Mesenchymal stem cell (in vitro differentiated cells and primary cell): ENCODE measurements around the gene PDE6H.

Experiments
- DNase-seq: peaks from one replicate; pipeline ENCODE4 v3.0.0-alpha.2; 2013
- H2AFZ ChIP-seq: one replicate; pipeline ENCODE4 v1.6.1; 2013; ENCODE audit warnings: low read depth, mild to moderate bottlenecking, control low read depth, inconsistent platforms, low read length, moderate library complexity
- H2AK5ac ChIP-seq: 2 replicates; pipeline ENCODE4 v1.6.1; 2013; ENCODE audit warnings: low read length, moderate library complexity, mild to moderate bottlenecking, inconsistent platforms; ENCODE audit not compliant: severe bottlenecking
- H2BK120ac ChIP-seq: one replicate; pipeline ENCODE4 v1.6.1; 2013; ENCODE audit warnings: low read depth, mild to moderate bottlenecking, inconsistent platforms, low read length, moderate library complexity
- H2BK12ac ChIP-seq, 2 experiments: one replicate each; pipeline ENCODE4 v1.6.1; 2013; ENCODE audit warnings: inconsistent platforms in 2 of 2, low read length in 2 of 2, mild to moderate bottlenecking in 2 of 2, moderate library complexity in 2 of 2, control low read depth in 1 of 2
- H2BK15ac ChIP-seq: one replicate; pipeline ENCODE4 v1.6.1; 2013; ENCODE audit warnings: mild to moderate bottlenecking, low read depth, inconsistent platforms; ENCODE audit not compliant: poor library complexity, severe bottlenecking
- H2BK5ac ChIP-seq: 2 replicates; pipeline ENCODE4 v1.6.1; 2013; ENCODE audit warnings: low read depth, mild to moderate bottlenecking, low read length, control low read depth, inconsistent platforms; ENCODE audit not compliant: poor library complexity, severe bottlenecking
- H3K14ac ChIP-seq, 2 experiments: one replicate each; pipeline ENCODE4 v1.6.1; 2013; ENCODE audit warnings: inconsistent platforms in 2 of 2, low read length in 2 of 2, control low read depth in 1 of 2, mild to moderate bottlenecking in 1 of 2, moderate library complexity in 1 of 2
- H3K18ac ChIP-seq, 2 experiments: one replicate each; pipeline ENCODE4 v1.6.1; 2013; ENCODE audit warnings: inconsistent platforms in 2 of 2, low read length in 2 of 2, control low read depth in 1 of 2, low read depth in 1 of 2, mild to moderate bottlenecking in 1 of 2
- H3K23ac ChIP-seq, 2 experiments: one replicate each; pipeline ENCODE4 v1.6.1; 2013; ENCODE audit warnings: inconsistent platforms in 2 of 2, low read length in 2 of 2, mild to moderate bottlenecking in 2 of 2, moderate library complexity in 2 of 2, control low read depth in 1 of 2
- H3K27ac ChIP-seq: 2 replicates; pipeline ENCODE4 v1.5.1; 2013; ENCODE audit warnings: mild to moderate bottlenecking, moderate library complexity, low read length, control low read depth, inconsistent platforms; ENCODE audit not compliant: poor library complexity, severe bottlenecking
- H3K27me3 ChIP-seq, 2 experiments: 2 replicates each; pipeline versions ENCODE4 v1.6.1 to v1.7.0; 2013; ENCODE audit warnings: low read length in 2 of 2, mild to moderate bottlenecking in 2 of 2, moderate library complexity in 2 of 2, control low read depth in 1 of 2, inconsistent platforms in 1 of 2; ENCODE audit not compliant: control insufficient read depth in 1 of 2, insufficient read depth in 1 of 2
- H3K36me3 ChIP-seq, 2 experiments: 2 replicates each; pipeline versions ENCODE4 v1.6.1 to v1.7.0; 2013; ENCODE audit warnings: low read length in 2 of 2, control low read depth in 1 of 2, inconsistent platforms in 1 of 2, low read depth in 1 of 2, mild to moderate bottlenecking in 1 of 2; ENCODE audit not compliant: insufficient read depth in 2 of 2, control insufficient read depth in 1 of 2
- H3K4ac ChIP-seq, 2 experiments: one replicate each; pipeline ENCODE4 v1.6.1; 2013; ENCODE audit warnings: inconsistent platforms in 2 of 2, low read length in 2 of 2, mild to moderate bottlenecking in 2 of 2, moderate library complexity in 2 of 2, control low read depth in 1 of 2, low read depth in 1 of 2
- H3K4me1 ChIP-seq: 2 replicates; pipeline ENCODE4 v1.6.1; 2013; ENCODE audit warnings: low read depth, low read length, control low read depth; ENCODE audit not compliant: control insufficient read depth, insufficient read depth
- H3K4me2 ChIP-seq: 2 replicates; pipeline ENCODE4 v1.6.1; 2013; ENCODE audit warnings: low read length, mild to moderate bottlenecking, inconsistent platforms; ENCODE audit not compliant: poor library complexity, severe bottlenecking
- H3K4me3 ChIP-seq, 2 experiments: 2 replicates each; pipeline versions ENCODE4 v1.5.1 to v1.7.0; 2013; ENCODE audit warnings: low read length in 2 of 2, mild to moderate bottlenecking in 2 of 2, control low read depth in 1 of 2, low read depth in 1 of 2; ENCODE audit not compliant: insufficient read depth in 1 of 2
- H3K79me1 ChIP-seq: replicated peaks from 2 replicates; pipeline ENCODE4 v1.6.1; 2013; ENCODE audit warnings: mild to moderate bottlenecking, control low read depth, low read length, inconsistent platforms; ENCODE audit not compliant: poor library complexity, severe bottlenecking
- H3K9ac ChIP-seq: 2 replicates; pipeline ENCODE4 v1.7.0; 2013; ENCODE audit warnings: mild to moderate bottlenecking, low read length, moderate library complexity
- H3K9me3 ChIP-seq: 2 replicates; pipeline ENCODE4 v1.7.0; 2013; ENCODE audit warnings: mild to moderate bottlenecking, low read length; ENCODE audit not compliant: control insufficient read depth
- H4K8ac ChIP-seq: one replicate; pipeline ENCODE4 v1.6.1; 2013; ENCODE audit warnings: inconsistent platforms, mild to moderate bottlenecking, low read length, moderate library complexity
- H4K91ac ChIP-seq: one replicate; pipeline ENCODE4 v1.6.1; 2013; ENCODE audit warnings: mild to moderate bottlenecking, low read length, inconsistent platforms
- whole genome bisulfite sequencing: methylation state at CpG from one replicate; pipeline ENCODE4 v1.1.7; 2013; ENCODE audit warnings: mixed read lengths; 5-methylcytosine and 5-hydroxymethylcytosine counted together

PDE6H gene

DNA sequence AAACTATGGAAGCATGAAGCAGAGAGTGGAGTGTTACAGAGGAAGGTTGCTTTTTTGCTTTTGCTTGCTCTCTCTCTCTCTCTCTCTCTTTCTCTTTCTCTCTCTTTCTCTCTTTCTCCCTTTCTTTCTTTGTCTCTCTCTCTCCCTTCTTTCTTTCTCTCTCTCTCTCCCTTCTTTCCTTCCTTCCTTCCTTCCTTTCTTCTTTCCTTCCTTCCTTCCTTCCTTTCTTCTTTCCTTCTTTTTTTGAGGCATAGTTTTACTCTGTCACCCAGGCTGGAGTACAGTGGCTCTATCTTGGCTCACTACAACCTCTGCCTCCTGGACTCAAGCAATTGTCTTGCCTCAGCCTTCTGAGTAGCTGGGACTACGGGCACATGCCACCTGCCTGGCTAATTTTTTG, 19.1 kb upstream of the PDE6H start:
- no peak overlapping the region for H3K18ac ChIP-seq
- no peak overlapping the region for H2AK5ac ChIP-seq
- no peak for DNase-seq
- H4K91ac ChIP-seq = no peak overlapping the region
- WGBS = 85% methylated on average over 1 of the region's 1 CpG
- no peak overlapping the region for H3K4me3 ChIP-seq
- H3K14ac ChIP-seq = no peak overlapping the region
- H3K9me3 ChIP-seq = no peaks in the 10 kb centered on the region
- no peak overlapping the region for H3K4ac ChIP-seq
- H2BK15ac ChIP-seq = no peak overlapping the region
- H2BK120ac ChIP-seq = no peak overlapping the region
- H3K36me3 ChIP-seq = no peaks in the 10 kb centered on the region
- H2AFZ ChIP-seq = no peak overlapping the region
- H3K23ac ChIP-seq = no peak overlapping the region
- no peaks in the 10 kb centered on the region for H3K79me1 ChIP-seq
- peak overlapping the region in 1 of 2 experiments; percentile 60 for H2BK12ac ChIP-seq
- H3K9ac ChIP-seq = no peak overlapping the region
- no peaks in the 10 kb centered on the region for H3K27me3 ChIP-seq
- H3K27ac ChIP-seq = no peak overlapping the region
- H4K8ac ChIP-seq = no peak overlapping the region
- H3K4me1 ChIP-seq = peaks cover 10% of the 10 kb centered on the region
- no peak overlapping the region for H2BK5ac ChIP-seq
- H3K4me2 ChIP-seq = no peak overlapping the region

DNA sequence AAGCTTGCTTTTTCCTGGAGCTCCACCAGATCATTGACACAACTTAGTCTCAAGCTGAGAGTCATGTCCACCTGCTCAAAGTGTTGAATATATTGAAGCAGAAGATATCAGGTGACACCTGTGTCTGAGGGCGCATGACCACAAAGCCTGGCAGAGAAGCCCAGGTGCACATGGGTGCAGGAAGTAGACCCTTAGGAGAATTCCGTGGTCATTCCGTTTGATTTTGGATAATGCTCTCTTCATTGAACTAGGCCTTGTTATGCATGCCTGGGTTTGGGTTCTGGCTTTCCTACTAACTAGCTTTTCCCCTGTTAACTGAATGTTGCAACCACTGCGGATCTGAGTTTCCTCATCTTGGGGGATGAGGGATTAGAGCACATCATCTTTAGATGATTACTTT, 18.6 kb upstream of the PDE6H start:
- Histone ChIP-seq H3K14ac (no peak overlapping the region), H3K4me3 (no peak overlapping the region), H2BK15ac (no peak overlapping the region), H3K27ac (no peak overlapping the region), H4K91ac (no peak overlapping the region), H3K23ac (no peak overlapping the region), H2BK5ac (no peak overlapping the region), H3K4me1 (peaks cover 8% of the 10 kb centered on the region), H2BK12ac (peak overlapping the region; percentile 18 to 60), H3K79me1 (no peaks in the 10 kb centered on the region), H2AK5ac (no peak overlapping the region), H3K27me3 (no peaks in the 10 kb centered on the region), H2AFZ (no peak overlapping the region), H3K18ac (no peak overlapping the region), H2BK120ac (no peak overlapping the region), H3K4me2 (no peak overlapping the region), H3K4ac (no peak overlapping the region), H3K9ac (no peak overlapping the region), H3K36me3 (no peaks in the 10 kb centered on the region), H4K8ac (no peak overlapping the region), H3K9me3 (no peaks in the 10 kb centered on the region)
- WGBS = 100% methylated on average over 4 of the region's 4 CpGs
- DNase-seq = no peak

DNA sequence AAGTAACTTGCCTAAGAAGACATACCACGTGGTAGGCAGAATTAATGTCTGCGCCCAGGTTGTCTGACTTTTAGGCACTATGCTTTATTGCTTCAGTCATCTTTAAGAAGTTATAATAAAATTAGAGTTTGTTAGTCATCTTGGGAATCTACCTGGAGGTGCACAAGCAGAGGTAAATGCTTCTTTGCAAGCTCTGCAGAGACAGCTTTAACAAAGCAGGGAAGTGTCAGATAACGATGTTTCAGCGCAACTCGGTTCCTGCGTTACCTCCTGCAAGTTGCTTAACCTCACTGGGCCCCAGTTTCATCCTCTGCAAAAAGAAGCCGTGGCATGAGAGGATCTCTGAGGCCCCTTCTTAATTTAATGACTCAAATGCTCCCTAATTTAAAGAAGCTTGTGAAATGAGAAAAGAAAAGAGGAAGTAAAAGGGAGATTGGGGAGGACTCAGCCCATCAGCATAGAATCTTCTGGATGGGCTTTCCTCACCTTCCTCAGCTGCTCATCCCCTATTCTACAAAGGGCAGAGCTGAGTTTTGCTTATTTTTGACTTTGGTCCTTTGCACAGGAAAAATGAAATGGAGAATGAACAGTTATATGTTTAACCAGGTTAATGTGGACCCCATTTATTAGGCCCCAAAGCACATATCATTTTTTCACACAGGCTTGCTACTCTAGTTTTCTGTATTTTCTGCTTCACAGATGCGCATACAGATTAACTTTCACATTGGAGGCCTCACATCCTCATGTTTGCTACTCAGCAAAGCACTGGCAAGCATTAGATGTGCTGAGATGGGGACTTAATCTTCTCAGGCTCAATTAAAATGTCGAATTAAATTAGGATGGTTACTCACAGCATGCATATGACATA, 16.6 kb upstream of the PDE6H start:
- WGBS = 96% methylated on average over 9 of the region's 9 CpGs
- H4K91ac ChIP-seq = no peak overlapping the region

DNA sequence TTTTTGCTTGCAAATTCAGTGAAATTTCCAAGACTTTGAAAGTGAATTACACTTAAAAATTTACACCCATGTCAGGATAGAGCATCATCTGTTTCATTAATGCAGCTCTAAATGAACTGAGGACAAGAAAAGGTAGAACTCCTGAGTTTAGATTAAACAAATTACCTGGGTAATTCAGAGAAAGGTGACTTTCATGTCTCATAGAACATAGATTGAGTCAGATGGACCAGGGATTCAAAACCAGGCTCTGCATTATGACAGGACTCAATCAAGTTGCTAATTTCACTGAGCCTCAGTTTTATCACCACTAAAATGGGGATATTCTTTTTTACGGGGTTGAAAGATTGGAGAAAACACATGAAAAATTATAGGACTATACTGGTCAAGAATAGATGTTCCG, 15.9 kb upstream of the PDE6H start:
- WGBS = 71% methylated on average over 1 of the region's 2 CpGs
- no peaks in the 10 kb centered on the region for H3K27me3 ChIP-seq
- H2AK5ac ChIP-seq = no peak overlapping the region
- H3K9me3 ChIP-seq = no peaks in the 10 kb centered on the region
- H3K79me1 ChIP-seq = no peaks in the 10 kb centered on the region
- H2BK120ac ChIP-seq = no peak overlapping the region
- no peak overlapping the region for H2BK15ac ChIP-seq
- no peak for DNase-seq
- no peak overlapping the region for H2BK5ac ChIP-seq
- no peak overlapping the region for H4K91ac ChIP-seq
- H2AFZ ChIP-seq = no peak overlapping the region
- no peak overlapping the region for H2BK12ac ChIP-seq
- no peak overlapping the region for H3K23ac ChIP-seq
- H4K8ac ChIP-seq = no peak overlapping the region
- H3K4ac ChIP-seq = no peak overlapping the region
- H3K36me3 ChIP-seq = no peaks in the 10 kb centered on the region
- H3K4me2 ChIP-seq = no peak overlapping the region
- H3K14ac ChIP-seq = no peak overlapping the region
- no peak overlapping the region for H3K9ac ChIP-seq
- peaks cover 9% of the 10 kb centered on the region for H3K4me1 ChIP-seq
- H3K27ac ChIP-seq = no peak overlapping the region
- no peak overlapping the region for H3K4me3 ChIP-seq
- no peak overlapping the region for H3K18ac ChIP-seq

More for the DNA sequence above, 16.6 kb upstream of the PDE6H start:
- DNase-seq = no peak
- H3K4me1 ChIP-seq = peaks cover 9% of the 10 kb centered on the region
- no peak overlapping the region for H3K4me3 ChIP-seq
- H2BK15ac ChIP-seq = no peak overlapping the region
- no peak overlapping the region for H4K8ac ChIP-seq
- H2AK5ac ChIP-seq = no peak overlapping the region
- no peaks in the 10 kb centered on the region for H3K79me1 ChIP-seq
- H3K18ac ChIP-seq = no peak overlapping the region
- H3K4ac ChIP-seq = no peak overlapping the region
- no peak overlapping the region for H2BK120ac ChIP-seq
- H2BK12ac ChIP-seq = no peak overlapping the region
- H3K27me3 ChIP-seq = no peaks in the 10 kb centered on the region
- H2BK5ac ChIP-seq = no peak overlapping the region
- no peak overlapping the region for H2AFZ ChIP-seq
- no peak overlapping the region for H3K9ac ChIP-seq
- no peaks in the 10 kb centered on the region for H3K9me3 ChIP-seq
- H3K14ac ChIP-seq = no peak overlapping the region
- no peak overlapping the region for H3K27ac ChIP-seq
- H3K4me2 ChIP-seq = no peak overlapping the region
- no peaks in the 10 kb centered on the region for H3K36me3 ChIP-seq
- no peak overlapping the region for H3K23ac ChIP-seq
